RWPE2 (cell line): ENCODE measurements around the gene LHFPL3.
A peak's percentile ranks its signal among the peaks of the same experiment; 100 is the strongest.

Experiments used
- ATAC-seq: fragments of 200-7000 bp; cut with Tn5 transposase; 3 replicates; pipeline ENCODE4 v1.9.1; 2021; ENCODE audit warnings: low read depth
- DNase-seq: peaks from one replicate; pipeline ENCODE4 v3.0.0-alpha.2; 2020; ENCODE audit warnings: low spot score
- H3K27ac ChIP-seq: fragments of 450-650 bp; 2 replicates; pipeline ENCODE4 v1.5.1; 2017; ENCODE audit warnings: mild to moderate bottlenecking; ENCODE audit not compliant: poor library complexity, severe bottlenecking
- H3K27me3 ChIP-seq: fragments of 250-450 bp; sonication (Bioruptor Pico); 2 replicates; pipeline ENCODE4 v1.5.1; 2021; ENCODE audit warnings: mild to moderate bottlenecking, moderate library complexity; ENCODE audit not compliant: insufficient read depth, poor library complexity, severe bottlenecking
- H3K36me3 ChIP-seq: fragments of 250-450 bp; sonication (Bioruptor Pico); 2 replicates; pipeline ENCODE4 v1.5.1; 2020; ENCODE audit warnings: low read depth, mild to moderate bottlenecking, moderate library complexity
- H3K4me1 ChIP-seq: fragments of 250-450 bp; sonication (Bioruptor Pico); 2 replicates; pipeline ENCODE4 v1.5.1; 2021; ENCODE audit warnings: mild to moderate bottlenecking, moderate library complexity; ENCODE audit not compliant: insufficient read depth, poor library complexity, severe bottlenecking
- H3K4me3 ChIP-seq: fragments of 250-450 bp; sonication (Bioruptor Pico); 2 replicates; pipeline ENCODE4 v1.5.1; 2021; ENCODE audit warnings: mild to moderate bottlenecking, moderate library complexity; ENCODE audit not compliant: severe bottlenecking
- H3K9me3 ChIP-seq: fragments of 250-450 bp; sonication (Bioruptor Pico); 2 replicates; pipeline ENCODE4 v1.5.1; 2021; ENCODE audit warnings: mild to moderate bottlenecking, moderate library complexity; ENCODE audit not compliant: severe bottlenecking
- TF ChIP-seq, protein P1 (sequence below): fragments of 450-650 bp; IDR thresholded peaks from one replicate; pipeline ENCODE4 v1.5.1; 2017; ENCODE audit warnings: mild to moderate bottlenecking, moderate library complexity; ENCODE audit not compliant: poor library complexity, severe bottlenecking

Gene LHFPL3

DNA sequence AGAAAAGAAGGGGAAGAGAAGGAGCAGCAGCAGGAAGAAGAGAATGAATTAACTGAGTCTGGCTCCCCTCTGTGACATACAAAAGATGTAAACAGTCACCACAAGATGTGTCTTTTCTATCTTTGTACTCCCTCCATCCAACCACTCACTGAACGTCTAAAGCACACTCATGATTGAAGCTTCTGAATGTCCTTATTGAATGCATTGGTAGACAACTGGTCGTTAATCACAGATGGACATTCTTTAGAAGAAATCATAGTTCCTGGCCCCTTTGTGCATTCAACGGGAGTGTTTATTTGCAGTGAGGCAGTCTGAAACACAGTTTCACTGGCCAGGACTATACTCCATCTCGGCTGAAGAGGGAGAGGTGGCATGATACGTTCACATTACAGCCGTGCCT is 479.3 kb downstream of the LHFPL3 start:
- DNase-seq (no peak), ATAC-seq (no peak)
- H3K4me1 ChIP-seq = no peaks in the 10 kb centered on the region
- no peaks in the 10 kb centered on the region for H3K9me3 ChIP-seq
- no peaks in the 10 kb centered on the region for H3K36me3 ChIP-seq
- H3K27me3 ChIP-seq = no peaks in the 10 kb centered on the region
- no peak overlapping the region for H3K4me3 ChIP-seq
- no peak overlapping the region for H3K27ac ChIP-seq
- TF ChIP-seq, protein P1, sequence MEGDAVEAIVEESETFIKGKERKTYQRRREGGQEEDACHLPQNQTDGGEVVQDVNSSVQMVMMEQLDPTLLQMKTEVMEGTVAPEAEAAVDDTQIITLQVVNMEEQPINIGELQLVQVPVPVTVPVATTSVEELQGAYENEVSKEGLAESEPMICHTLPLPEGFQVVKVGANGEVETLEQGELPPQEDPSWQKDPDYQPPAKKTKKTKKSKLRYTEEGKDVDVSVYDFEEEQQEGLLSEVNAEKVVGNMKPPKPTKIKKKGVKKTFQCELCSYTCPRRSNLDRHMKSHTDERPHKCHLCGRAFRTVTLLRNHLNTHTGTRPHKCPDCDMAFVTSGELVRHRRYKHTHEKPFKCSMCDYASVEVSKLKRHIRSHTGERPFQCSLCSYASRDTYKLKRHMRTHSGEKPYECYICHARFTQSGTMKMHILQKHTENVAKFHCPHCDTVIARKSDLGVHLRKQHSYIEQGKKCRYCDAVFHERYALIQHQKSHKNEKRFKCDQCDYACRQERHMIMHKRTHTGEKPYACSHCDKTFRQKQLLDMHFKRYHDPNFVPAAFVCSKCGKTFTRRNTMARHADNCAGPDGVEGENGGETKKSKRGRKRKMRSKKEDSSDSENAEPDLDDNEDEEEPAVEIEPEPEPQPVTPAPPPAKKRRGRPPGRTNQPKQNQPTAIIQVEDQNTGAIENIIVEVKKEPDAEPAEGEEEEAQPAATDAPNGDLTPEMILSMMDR = no peak

DNA sequence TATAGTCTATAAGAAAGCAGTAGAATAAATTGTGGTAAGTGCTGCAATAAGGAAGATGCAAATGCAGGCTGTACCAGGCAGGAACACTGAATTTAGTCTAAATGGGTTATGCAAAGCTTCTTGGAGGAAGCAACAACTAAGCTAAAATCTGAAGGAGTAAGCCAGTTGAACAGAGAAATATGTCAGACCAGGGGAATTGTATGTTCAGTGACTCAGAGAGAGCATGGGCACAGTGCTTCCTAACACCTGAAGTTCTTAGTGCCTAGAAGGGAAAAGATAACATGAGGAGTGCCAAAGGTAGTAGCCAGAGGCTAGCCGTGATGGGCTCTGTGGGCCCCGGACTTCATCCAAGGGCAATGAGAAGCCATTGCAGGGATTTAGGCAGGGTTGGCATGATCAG is 481.5 kb downstream of the LHFPL3 start:
- H3K9me3 ChIP-seq = no peaks in the 10 kb centered on the region
- no peaks in the 10 kb centered on the region for H3K36me3 ChIP-seq
- no peak for DNase-seq
- no peak overlapping the region for H3K27ac ChIP-seq
- TF ChIP-seq, protein P1 = no peak
- no peaks in the 10 kb centered on the region for H3K4me1 ChIP-seq
- ATAC-seq = no peak
- H3K27me3 ChIP-seq = no peaks in the 10 kb centered on the region
- H3K4me3 ChIP-seq = no peak overlapping the region

DNA sequence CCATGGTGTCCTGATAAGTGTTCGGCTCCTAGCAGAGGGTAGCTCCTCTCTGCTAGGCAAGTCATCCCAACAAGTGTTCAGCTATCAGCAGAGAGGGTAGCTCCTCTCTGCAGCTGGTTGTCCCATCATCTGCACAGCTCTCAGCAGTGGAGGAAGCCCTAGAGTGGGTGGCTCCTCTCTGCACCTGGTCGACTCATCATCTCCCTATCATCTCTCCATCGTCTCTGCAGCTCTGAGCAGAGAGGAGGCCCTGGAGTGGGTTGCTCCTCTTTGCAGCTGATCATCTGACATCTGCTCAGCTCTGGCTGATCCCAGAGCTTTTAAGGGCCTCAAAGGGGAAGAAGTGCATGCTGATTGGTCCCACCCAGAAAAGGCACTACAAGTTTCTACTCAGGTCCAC is 485.7 kb downstream of the LHFPL3 start:
- DNase-seq (no peak), ATAC-seq (no peak)
- TF ChIP-seq, protein P1 = no peak
- Histone ChIP-seq H3K27ac (no peak overlapping the region), H3K4me3 (no peak overlapping the region), H3K4me1 (no peaks in the 10 kb centered on the region), H3K27me3 (no peaks in the 10 kb centered on the region), H3K9me3 (no peaks in the 10 kb centered on the region), H3K36me3 (no peaks in the 10 kb centered on the region)

DNA sequence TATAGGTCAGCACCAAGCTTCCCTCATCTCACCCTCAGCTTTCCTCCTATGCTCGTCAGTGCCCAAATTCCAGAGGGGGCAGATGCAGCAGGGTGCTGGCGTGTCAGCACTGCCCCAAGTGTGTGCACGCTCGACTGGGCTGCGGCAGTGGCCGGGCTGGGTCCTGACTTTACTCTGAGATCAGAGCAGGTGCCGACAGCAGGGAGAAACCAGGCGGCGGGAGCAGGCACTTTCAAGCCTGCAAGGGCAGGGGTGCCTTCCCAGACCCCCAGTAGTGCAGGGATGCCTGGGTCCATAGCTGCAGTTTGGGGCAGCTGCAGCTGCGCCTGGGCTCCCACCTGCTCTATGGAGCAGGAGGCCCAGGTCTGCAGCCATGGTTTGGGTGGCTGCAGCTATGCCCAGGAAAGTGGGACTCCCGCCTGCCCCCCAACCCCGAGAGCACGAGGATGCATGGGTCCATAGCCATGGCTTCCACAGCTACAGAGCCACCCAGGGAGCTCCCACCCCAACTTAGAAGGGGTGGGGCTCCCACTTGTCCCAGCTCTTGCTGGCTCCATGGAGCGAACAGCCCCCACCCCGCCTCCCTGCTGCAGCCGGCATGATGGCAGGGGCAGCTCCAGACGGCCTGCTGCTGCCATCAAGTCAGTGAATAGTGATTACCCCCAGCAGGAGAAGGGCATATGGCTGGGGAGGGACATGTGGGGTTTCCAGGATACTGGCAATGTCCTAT is 486.4 kb downstream of the LHFPL3 start:
- DNase-seq (no peak), ATAC-seq (no peak)
- Histone ChIP-seq H3K27ac (no peak overlapping the region), H3K9me3 (no peaks in the 10 kb centered on the region), H3K27me3 (no peaks in the 10 kb centered on the region), H3K4me1 (no peaks in the 10 kb centered on the region), H3K36me3 (no peaks in the 10 kb centered on the region), H3K4me3 (no peak overlapping the region)
- TF ChIP-seq, protein P1 = no peak

DNA sequence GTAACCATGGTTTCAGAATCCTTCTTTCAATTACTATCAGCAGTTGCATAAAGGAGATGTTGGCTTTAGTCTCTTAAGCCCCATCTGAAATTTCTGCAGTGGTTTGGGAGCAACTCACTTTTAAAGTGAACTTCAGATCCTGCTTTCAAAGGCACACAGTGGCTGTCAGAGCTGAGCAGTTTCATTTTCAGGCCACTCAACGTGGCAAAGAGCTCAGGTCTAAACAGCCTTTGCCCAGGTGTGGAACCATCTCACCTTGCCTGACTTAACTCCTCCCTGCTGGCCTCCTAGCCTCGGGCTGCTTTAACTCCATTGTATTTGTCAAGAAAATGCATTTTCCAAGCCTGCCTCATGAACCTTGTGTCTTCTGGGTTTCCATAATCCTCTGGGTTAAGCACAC is 488.1 kb downstream of the LHFPL3 start:
- H3K4me1 ChIP-seq = no peaks in the 10 kb centered on the region
- no peaks in the 10 kb centered on the region for H3K9me3 ChIP-seq
- TF ChIP-seq, protein P1 = no peak
- no peak for DNase-seq
- ATAC-seq = 0 out of 3 replicates have a peak, but pooled peaks have one; percentile 10
- H3K27me3 ChIP-seq = no peaks in the 10 kb centered on the region
- no peak overlapping the region for H3K27ac ChIP-seq
- H3K36me3 ChIP-seq = no peaks in the 10 kb centered on the region
- H3K4me3 ChIP-seq = no peak overlapping the region
